Embryonic facial prominence (tissue), 1 donor: Measurements from ENCODE around the gene FBXW2.
A peak's percentile ranks its signal among the peaks of the same experiment; 100 is the strongest.

Source experiments
- DNase-seq: peaks from one replicate; pipeline ENCODE4 v3.0.0-alpha.2; 2016; ENCODE audit errors: extremely low spot score

FBXW2 gene

GRCh38 chr9:120714846-120715388, 78.3 kb downstream of the FBXW2 start:
- no peak for DNase-seq

GRCh38 chr9:120714088-120714845, 78.9 kb downstream of the FBXW2 start, which contains the start of gene MEGF9:
TSS of gene MEGF9 (minus strand) at chr9:120714470. CDS start at chr9:120714358, 112 bp downstream.
- peak; percentile 95 for DNase-seq

- no peak for DNase-seq
Observed at GRCh38 chr9:120713257-120714087, 79.7 kb downstream of the FBXW2 start.

- no peak for DNase-seq
Observed at GRCh38 chr9:120712539-120713031, 80.6 kb downstream of the FBXW2 start.

GRCh38 chr9:120711841-120712538, 81.2 kb downstream of the FBXW2 start:
- no peak for DNase-seq

GRCh38 chr9:120711354-120711753, 81.9 kb downstream of the FBXW2 start:
- DNase-seq = no peak

- DNase-seq = no peak
Observed at GRCh38 chr9:120710110-120710981, 82.9 kb downstream of the FBXW2 start.

- no peak for DNase-seq
Observed at GRCh38 chr9:120708526-120709224, 84.5 kb downstream of the FBXW2 start.

- no peak for DNase-seq
Observed at GRCh38 chr9:120707170-120707569, 86.0 kb downstream of the FBXW2 start.
